Neuronal stem cell (in vitro differentiated cells): Measurements from ENCODE around the gene TRABD2A.

Source experiments
- DNase-seq: peaks from one replicate; pipeline ENCODE4 v3.0.0-alpha.2; 2013; ENCODE audit warnings: low spot score
- H2AFZ ChIP-seq: one replicate; pipeline ENCODE4 v1.6.1; 2013; ENCODE audit warnings: mild to moderate bottlenecking, low read length, inconsistent platforms
- H2AK5ac ChIP-seq: 2 replicates; pipeline ENCODE4 v1.6.1; 2013; ENCODE audit warnings: low read depth, mild to moderate bottlenecking, inconsistent platforms, low read length, moderate library complexity, mixed read lengths
- H2BK120ac ChIP-seq: 2 replicates; pipeline ENCODE4 v1.6.1; 2013; ENCODE audit warnings: low read depth, mild to moderate bottlenecking, inconsistent platforms, low read length, moderate library complexity, mixed read lengths
- H2BK12ac ChIP-seq: one replicate; pipeline ENCODE4 v1.6.1; 2013; ENCODE audit warnings: low read length, inconsistent platforms
- H2BK15ac ChIP-seq: 2 replicates; pipeline ENCODE4 v1.6.1; 2013; ENCODE audit warnings: mild to moderate bottlenecking, low read length, inconsistent platforms, mixed read lengths
- H2BK5ac ChIP-seq: one replicate; pipeline ENCODE4 v1.6.1; 2013; ENCODE audit warnings: inconsistent platforms, mild to moderate bottlenecking, low read length, moderate library complexity
- H3K14ac ChIP-seq: one replicate; pipeline ENCODE4 v1.6.1; 2013; ENCODE audit warnings: low read length, inconsistent platforms
- H3K18ac ChIP-seq: 2 replicates; pipeline ENCODE4 v1.6.1; 2013; ENCODE audit warnings: low read length, inconsistent platforms
- H3K23ac ChIP-seq: 2 replicates; pipeline ENCODE4 v1.6.1; 2013; ENCODE audit warnings: low read depth, mild to moderate bottlenecking, mixed read lengths, low read length, inconsistent platforms; ENCODE audit not compliant: poor library complexity
- H3K27ac ChIP-seq: replicated peaks from 3 replicates; pipeline ENCODE4 v1.5.1; 2013; ENCODE audit warnings: low read length, inconsistent platforms
- H3K27me3 ChIP-seq, 3 experiments: 2 replicates each; pipeline ENCODE4 v1.6.1; 2013; ENCODE audit warnings: low read length in 3 of 3, mild to moderate bottlenecking in 2 of 3, inconsistent platforms in 1 of 3, low read depth in 1 of 3, mixed read lengths in 1 of 3, moderate library complexity in 1 of 3; ENCODE audit not compliant: control insufficient read depth in 3 of 3, insufficient read depth in 3 of 3
- H3K36me3 ChIP-seq, 2 donors: replicated peaks in 1 of 2; 2 replicates each; pipeline ENCODE4 v1.6.1; 2013; ENCODE audit warnings: low read length in 2 of 2; ENCODE audit not compliant: control insufficient read depth in 2 of 2, insufficient read depth in 2 of 2
- H3K4ac ChIP-seq: 2 replicates; pipeline ENCODE4 v1.6.1; 2013; ENCODE audit warnings: inconsistent platforms, mild to moderate bottlenecking, low read length, moderate library complexity
- H3K4me1 ChIP-seq, 2 donors: 1 replicate in 1 of 2; 2 replicates in 1 of 2; pipeline ENCODE4 v1.6.1; 2013; ENCODE audit warnings: low read length in 2 of 2, low read depth in 1 of 2; ENCODE audit not compliant: control insufficient read depth in 2 of 2, insufficient read depth in 1 of 2
- H3K4me2 ChIP-seq: one replicate; pipeline ENCODE4 v1.6.1; 2013; ENCODE audit warnings: mild to moderate bottlenecking, low read length, inconsistent platforms; ENCODE audit not compliant: insufficient read depth, poor library complexity, severe bottlenecking
- H3K4me3 ChIP-seq, 2 donors: 2 replicates each; pipeline ENCODE4 v1.5.1; 2013; ENCODE audit warnings: low read length in 2 of 2, mild to moderate bottlenecking in 2 of 2, inconsistent platforms in 1 of 2, moderate library complexity in 1 of 2
- H3K79me1 ChIP-seq: one replicate; pipeline ENCODE4 v1.6.1; 2013; ENCODE audit warnings: low read depth, mild to moderate bottlenecking, inconsistent platforms, low read length, moderate library complexity
- H3K9ac ChIP-seq: one replicate; pipeline ENCODE4 v1.6.1; 2013; ENCODE audit warnings: mild to moderate bottlenecking, low read depth, low read length, inconsistent platforms; ENCODE audit not compliant: poor library complexity
- H3K9me3 ChIP-seq, 2 donors: replicated peaks in 1 of 2; 2 replicates each; pipeline versions ENCODE3 to v1.6.1; 2013; ENCODE audit warnings: low read length in 2 of 2, mild to moderate bottlenecking in 2 of 2, inconsistent platforms in 1 of 2, low read depth in 1 of 2, mixed read lengths in 1 of 2, moderate library complexity in 1 of 2; ENCODE audit not compliant: control insufficient read depth in 2 of 2, insufficient read depth in 1 of 2
- H4K8ac ChIP-seq: one replicate; pipeline ENCODE4 v1.6.1; 2013; ENCODE audit warnings: low read depth, mild to moderate bottlenecking, inconsistent platforms, low read length, moderate library complexity
- H4K91ac ChIP-seq: one replicate; pipeline ENCODE4 v1.6.1; 2013; ENCODE audit warnings: low read length, low read depth, mild to moderate bottlenecking, inconsistent platforms; ENCODE audit not compliant: poor library complexity
- WGBS, 2 donors: extraction: QIAGEN DNeasy Blood & Tissue Kit; methylation state at CpG; one replicate each; pipeline ENCODE4 v1.1.7; 2013; ENCODE audit warnings: missing lambda C conversion rate in 2 of 2, mixed read lengths in 1 of 2; ENCODE audit not compliant: insufficient read length in 2 of 2, insufficient replicate concordance in 1 of 2; ENCODE audit errors: extremely low coverage in 2 of 2; 5-methylcytosine and 5-hydroxymethylcytosine counted together

TRABD2A gene

GRCh38 chr2:84846741-84847142, 34.1 kb downstream of the TRABD2A start:
- DNase-seq: no peak
- no peak overlapping the region for H3K27ac ChIP-seq
- WGBS, 2 donors: no CpG with 5 or more reads among the region's 2 CpGs

GRCh38 chr2:84846041-84846663, 34.7 kb downstream of the TRABD2A start:
- Histone ChIP-seq H3K4me1 (peaks cover 0 to 2% of the 10 kb centered on the region in 2 donors), H3K79me1 (no peaks in the 10 kb centered on the region), H2BK5ac (no peak overlapping the region), H2BK120ac (no peak overlapping the region), H4K91ac (no peak overlapping the region), H3K4me2 (no peak overlapping the region), H2BK15ac (no peak overlapping the region), H3K4me3 (no peak overlapping the region), H2AFZ (no peak overlapping the region), H3K4ac (no peak overlapping the region), H3K36me3 (no peaks in the 10 kb centered on the region), H3K9ac (no peak overlapping the region), H3K27me3 (no peaks in the 10 kb centered on the region), H3K18ac (no peak overlapping the region), H3K9me3 (peaks cover 0 to 2% of the 10 kb centered on the region in 2 donors), H3K27ac (no peak overlapping the region), H2AK5ac (no peak overlapping the region), H3K23ac (no peak overlapping the region), H2BK12ac (no peak overlapping the region), H3K14ac (no peak overlapping the region), H4K8ac (no peak overlapping the region)
- no peak for DNase-seq
- no CpG with 5 or more reads among the region's 5 CpGs for WGBS, 2 donors

More at GRCh38 chr2:84846741-84847142, 34.1 kb downstream of the TRABD2A start:
- H2AFZ ChIP-seq: no peak overlapping the region
- H2AK5ac ChIP-seq: no peak overlapping the region
- no peak overlapping the region for H3K18ac ChIP-seq
- H2BK120ac ChIP-seq: no peak overlapping the region
- no peak overlapping the region for H4K8ac ChIP-seq
- H4K91ac ChIP-seq: no peak overlapping the region
- H3K4me3 ChIP-seq: no peak overlapping the region
- H3K4me1 ChIP-seq: peaks cover 0 to 2% of the 10 kb centered on the region in 2 donors
- H3K4me2 ChIP-seq: no peak overlapping the region
- H3K79me1 ChIP-seq: no peaks in the 10 kb centered on the region
- no peak overlapping the region for H3K23ac ChIP-seq
- H3K9me3 ChIP-seq: peaks cover 0 to 2% of the 10 kb centered on the region in 2 donors
- no peak overlapping the region for H2BK5ac ChIP-seq
- H2BK12ac ChIP-seq: no peak overlapping the region
- peak overlapping the region; percentile 11 for H3K14ac ChIP-seq
- H3K27me3 ChIP-seq: no peaks in the 10 kb centered on the region
- no peak overlapping the region for H3K9ac ChIP-seq
- H3K4ac ChIP-seq: no peak overlapping the region
- H2BK15ac ChIP-seq: no peak overlapping the region
- no peaks in the 10 kb centered on the region for H3K36me3 ChIP-seq

DNA sequence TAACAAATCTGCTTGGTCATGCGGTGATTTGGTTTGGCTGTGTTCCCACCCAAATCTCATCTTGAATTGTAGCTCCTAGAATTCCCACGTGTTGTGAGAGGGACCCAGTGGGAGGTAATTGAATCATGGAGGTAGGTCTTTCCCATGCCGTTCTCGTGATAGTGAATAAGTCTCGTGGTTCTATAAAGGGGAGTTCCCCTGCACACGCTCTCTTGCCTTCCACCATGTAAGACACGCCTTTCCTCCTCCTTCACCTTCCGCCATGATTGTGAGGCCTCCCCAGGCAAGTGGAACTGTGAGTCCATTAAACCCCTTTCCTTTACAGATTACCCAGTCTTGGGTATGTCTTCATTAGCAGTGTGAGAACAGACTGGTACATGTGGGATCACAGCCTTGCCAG, 36.7 kb downstream of the TRABD2A start:
- Histone ChIP-seq H2AK5ac (no peak overlapping the region), H3K27me3 (no peaks in the 10 kb centered on the region), H4K8ac (no peak overlapping the region), H3K23ac (no peak overlapping the region), H2AFZ (no peak overlapping the region), H3K9ac (no peak overlapping the region), H2BK120ac (no peak overlapping the region), H3K4me1 (peaks cover 0 to 2% of the 10 kb centered on the region in 2 donors), H3K18ac (no peak overlapping the region), H3K36me3 (no peaks in the 10 kb centered on the region), H3K79me1 (no peaks in the 10 kb centered on the region), H3K4me3 (no peak overlapping the region), H3K4me2 (no peak overlapping the region), H4K91ac (no peak overlapping the region), H3K27ac (no peak overlapping the region), H2BK12ac (no peak overlapping the region), H3K9me3 (peaks cover 0 to 2% of the 10 kb centered on the region in 2 donors), H3K14ac (no peak overlapping the region), H2BK15ac (no peak overlapping the region), H3K4ac (no peak overlapping the region), H2BK5ac (no peak overlapping the region)
- no CpG with 5 or more reads among the region's 8 CpGs for WGBS, 2 donors
- DNase-seq: no peak

DNA sequence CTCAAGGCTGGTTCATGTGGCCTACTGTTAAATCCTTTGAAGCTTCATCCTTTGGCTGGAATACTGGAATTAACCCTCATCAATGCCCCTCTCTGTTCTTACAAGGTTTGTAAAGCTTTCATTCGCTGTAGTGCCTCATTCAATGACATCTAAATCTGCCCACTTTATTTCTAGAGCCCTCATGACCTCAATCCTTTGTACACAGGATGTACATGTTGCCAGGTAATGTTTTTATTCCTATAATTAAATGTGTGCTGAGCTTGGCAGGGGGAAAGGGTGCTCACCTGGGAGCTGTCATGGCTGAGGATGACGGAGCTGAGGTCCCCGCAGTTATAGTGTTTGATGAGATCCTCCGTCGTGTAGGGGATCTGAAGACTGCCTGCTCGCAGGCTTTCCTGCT, 39.3 kb downstream of the TRABD2A start:
- H3K18ac ChIP-seq: no peak overlapping the region
- no peak overlapping the region for H2BK5ac ChIP-seq
- H4K91ac ChIP-seq: no peak overlapping the region
- H3K27ac ChIP-seq: no peak overlapping the region
- peaks cover 0 to 4% of the 10 kb centered on the region in 2 donors for H3K4me1 ChIP-seq
- H3K4me3 ChIP-seq: no peak overlapping the region
- no peak overlapping the region for H4K8ac ChIP-seq
- no peak overlapping the region for H2BK15ac ChIP-seq
- H3K36me3 ChIP-seq: no peaks in the 10 kb centered on the region
- H3K23ac ChIP-seq: no peak overlapping the region
- WGBS, 2 donors: no CpG with 5 or more reads among the region's 6 CpGs
- H3K14ac ChIP-seq: no peak overlapping the region
- no peak for DNase-seq
- no peak overlapping the region for H2AK5ac ChIP-seq
- H2BK12ac ChIP-seq: no peak overlapping the region
- peaks cover 0 to 2% of the 10 kb centered on the region in 2 donors for H3K9me3 ChIP-seq
- no peak overlapping the region for H3K9ac ChIP-seq
- H3K4me2 ChIP-seq: no peak overlapping the region
- H3K4ac ChIP-seq: no peak overlapping the region
- H2AFZ ChIP-seq: no peak overlapping the region
- no peaks in the 10 kb centered on the region for H3K79me1 ChIP-seq
- no peak overlapping the region for H2BK120ac ChIP-seq
- no peaks in the 10 kb centered on the region for H3K27me3 ChIP-seq
